HG03045 (cell line): ENCODE measurements around the gene ACTA2.
A peak's percentile ranks its signal among the peaks of the same experiment; 100 is the strongest.

ENCODE experiments used
- ATAC-seq: cut with Tn5 transposase; IDR thresholded peaks from one replicate; pipeline ENCODE4 v1.9.1; 2021; ENCODE audit warnings: mild to moderate bottlenecking, moderate library complexity; ENCODE audit not compliant: unreplicated experiment

The ACTA2 gene

GRCh38 chr10:88896994-88897853 lies 55.3 kb downstream of the ACTA2 start:
- ATAC-seq = no peak

- ATAC-seq = no peak
Observed at GRCh38 chr10:88896372-88896993, 56.1 kb downstream of the ACTA2 start.

GRCh38 chr10:88895250-88895649 lies 57.3 kb downstream of the ACTA2 start:
- no peak for ATAC-seq

- ATAC-seq = no peak
Observed at GRCh38 chr10:88893611-88894010, 59.0 kb downstream of the ACTA2 start.

- ATAC-seq = no peak
Observed at GRCh38 chr10:88892222-88892967, 60.2 kb downstream of the ACTA2 start.

- no peak for ATAC-seq
Observed at GRCh38 chr10:88890681-88891381, 61.7 kb downstream of the ACTA2 start.

GRCh38 chr10:88889559-88890337 lies 62.8 kb downstream of the ACTA2 start:
- ATAC-seq = peak; percentile 81

GRCh38 chr10:88888810-88889445 lies 63.6 kb downstream of the ACTA2 start:
- no peak for ATAC-seq

- peak; percentile 47 for ATAC-seq
Observed at GRCh38 chr10:88886557-88886956, 66.0 kb downstream of the ACTA2 start.
